Esophagus squamous epithelium (tissue), 5 donors: Measurements from ENCODE around the gene EPHA5. TPM values are rescaled to one million over a fixed set of nuclear protein-coding genes. Genes with fewer than 3 reads are reported as not detected.

ENCODE experiments used
- DNase-seq: peaks from one replicate; lab custom pipeline; 2025; lab: John Stamatoyannopoulos, UW
- H3K27ac ChIP-seq, 4 donors: fragments of 200-600 bp; sonication (generic); one replicate each; pipeline ENCODE4 v1.5.1; 2016 to 2019; ENCODE audit warnings: mild to moderate bottlenecking in 1 of 4
- H3K27me3 ChIP-seq, 4 donors: fragments of 200-600 bp; sonication (generic); 1 replicate in 3 of 4; 2 replicates in 1 of 4; pipeline versions ENCODE4 v1.5.1 to v1.6.0; 2017 to 2021; ENCODE audit warnings: antibody characterized with exemption in 1 of 4
- H3K36me3 ChIP-seq, 3 donors: fragments of 200-600 bp; sonication (generic); one replicate each; pipeline ENCODE4 v1.5.1; 2016 to 2019
- H3K4me1 ChIP-seq, 3 donors: fragments of 200-600 bp; sonication (generic); one replicate each; pipeline ENCODE4 v1.5.1; 2017 to 2019
- H3K4me3 ChIP-seq, 4 donors: fragments of 200-600 bp; sonication (generic); 1 replicate in 3 of 4; 2 replicates in 1 of 4; pipeline ENCODE4 v1.5.1; 2016 to 2019; ENCODE audit warnings: mild to moderate bottlenecking in 2 of 4, moderate library complexity in 1 of 4
- H3K9me3 ChIP-seq, 3 donors: fragments of 200-600 bp; sonication (generic); one replicate each; pipeline ENCODE4 v1.5.1; 2016 to 2019
- CTCF ChIP-seq, 6 experiments: fragments of 450-650 bp in 4 of 6; fragments of 200-600 bp in 2 of 6; sonication (generic) in 2 of 6; IDR thresholded peaks; one replicate each; pipeline ENCODE4 v1.5.1; 2016 to 2019; ENCODE audit warnings: antibody characterized with exemption in 6 of 6, mild to moderate bottlenecking in 4 of 6, moderate library complexity in 4 of 6
- POLR2A ChIP-seq, 4 donors: fragments of 450-650 bp; IDR thresholded peaks; one replicate each; pipeline ENCODE4 v1.6.1; 2017; ENCODE audit warnings: antibody characterized with exemption in 4 of 4, mild to moderate bottlenecking in 4 of 4, moderate library complexity in 3 of 4
- WGBS, 2 donors: methylation state at CpG; one replicate each; pipeline ENCODE4 v1.1.5; 2018; 5-methylcytosine and 5-hydroxymethylcytosine counted together
- intact Hi-C: fragments of 100-400 bp; cut with DNase I; formaldehyde crosslinking; loops from one replicate; pipeline ENCODE4 v1.15.0; 2022
- total RNA-seq, 4 donors: library from RNA; depleted of rRNA; stranded (reverse); fragments of >200 nt; gene quantifications; one replicate each; pipeline ENCODE4 v1.1.0, GENCODE V29; 2016
- donor health status: DM: yes; HTN: yes; CAD: no.

Gene EPHA5
- total RNA-seq: under 1 TPM in 2 of 4 donors, not detected in 2; under 0.01 to 0.06 TPM

GRCh38 chr4:65670331-65671031 lies at the start of gene EPHA5:
Gene EPHA5, minus strand, starts transcription at chr4:65670489. Its CDS starts 747 bp downstream, at chr4:65669742.
- Histone ChIP-seq H3K4me3 (peak within 1 kb of the TSS; percentile 7 to 63 (median 33)), H3K9me3 (no peaks in the 10 kb centered on the region), H3K36me3 (no peaks in the 10 kb centered on the region), H3K27me3 (peaks cover 0 to 65% (median 10%) of the 10 kb centered on the region in 4 donors), H3K27ac (no peak within 1 kb of the TSS), H3K4me1 (peaks cover 15 to 36% (median 21%) of the 10 kb centered on the region in 3 donors)
- intact Hi-C loops: no loop called here
- WGBS, 2 donors: 3 to 15% methylated on average over 28 to 38 of the region's 51 CpGs
- TF ChIP-seq POLR2A (IDR thresholded peaks at IDR 0.05) (peak in 1 of 4 donors; percentile 7), CTCF (IDR thresholded peaks at IDR 0.05) (peak in 1 of 6 experiments; percentile 27)
- no peak for DNase-seq

GRCh38 chr4:65719635-65720034 lies 49.3 kb upstream of the EPHA5 start:
- H3K27me3 ChIP-seq: no peaks in the 10 kb centered on the region
- no peak overlapping the region for H3K4me3 ChIP-seq
- H3K27ac ChIP-seq: no peak overlapping the region
- no peak for DNase-seq
- 69 to 80% methylated on average over 2 of the region's 2 CpGs for WGBS, 2 donors
- H3K4me1 ChIP-seq: no peaks in the 10 kb centered on the region
- intact Hi-C loops: no loop called here
- H3K9me3 ChIP-seq: no peaks in the 10 kb centered on the region
- TF ChIP-seq POLR2A (IDR thresholded peaks at IDR 0.05) (no peak), CTCF (IDR thresholded peaks at IDR 0.05) (no peak)
- no peaks in the 10 kb centered on the region for H3K36me3 ChIP-seq

GRCh38 chr4:65698631-65699030 lies 28.3 kb upstream of the EPHA5 start:
- TF ChIP-seq POLR2A (IDR thresholded peaks at IDR 0.05) (no peak), CTCF (IDR thresholded peaks at IDR 0.05) (no peak)
- no peak overlapping the region for H3K4me3 ChIP-seq
- no peaks in the 10 kb centered on the region for H3K4me1 ChIP-seq
- no peak overlapping the region for H3K27ac ChIP-seq
- DNase-seq: no peak
- intact Hi-C loops: no loop called here
- H3K9me3 ChIP-seq: no peaks in the 10 kb centered on the region
- WGBS, 2 donors: 86 to 90% methylated on average over 1 of the region's 1 CpG
- H3K27me3 ChIP-seq: no peaks in the 10 kb centered on the region
- H3K36me3 ChIP-seq: no peaks in the 10 kb centered on the region

GRCh38 chr4:65696436-65696835 lies 26.1 kb upstream of the EPHA5 start:
- intact Hi-C loops: no loop called here
- Histone ChIP-seq H3K9me3 (no peaks in the 10 kb centered on the region), H3K36me3 (no peaks in the 10 kb centered on the region), H3K27ac (no peak overlapping the region), H3K4me3 (no peak overlapping the region), H3K27me3 (no peaks in the 10 kb centered on the region), H3K4me1 (no peaks in the 10 kb centered on the region)
- TF ChIP-seq CTCF (IDR thresholded peaks at IDR 0.05) (no peak), POLR2A (IDR thresholded peaks at IDR 0.05) (no peak)
- no peak for DNase-seq
- WGBS, 2 donors: 47 to 71% methylated on average over 4 of the region's 4 CpGs

- intact Hi-C loops: no loop called here
- H3K27ac ChIP-seq: no peak overlapping the region
- H3K36me3 ChIP-seq: no peaks in the 10 kb centered on the region
- H3K9me3 ChIP-seq: no peaks in the 10 kb centered on the region
- no peak overlapping the region for H3K4me3 ChIP-seq
- peaks cover 0 to 56% (median 10%) of the 10 kb centered on the region in 4 donors for H3K27me3 ChIP-seq
- whole genome bisulfite sequencing, 2 donors: 29 to 31% methylated on average over 2 of the region's 2 CpGs
- peaks cover 15 to 36% (median 21%) of the 10 kb centered on the region in 3 donors for H3K4me1 ChIP-seq
- no peak for DNase-seq
- TF ChIP-seq CTCF (IDR thresholded peaks at IDR 0.05) (no peak), POLR2A (IDR thresholded peaks at IDR 0.05) (no peak)
Measured at GRCh38 chr4:65671372-65671771, 1.1 kb upstream of the EPHA5 start.
